Measurements from ENCODE around the gene ROBO2.

ROBO2 gene

DNA sequence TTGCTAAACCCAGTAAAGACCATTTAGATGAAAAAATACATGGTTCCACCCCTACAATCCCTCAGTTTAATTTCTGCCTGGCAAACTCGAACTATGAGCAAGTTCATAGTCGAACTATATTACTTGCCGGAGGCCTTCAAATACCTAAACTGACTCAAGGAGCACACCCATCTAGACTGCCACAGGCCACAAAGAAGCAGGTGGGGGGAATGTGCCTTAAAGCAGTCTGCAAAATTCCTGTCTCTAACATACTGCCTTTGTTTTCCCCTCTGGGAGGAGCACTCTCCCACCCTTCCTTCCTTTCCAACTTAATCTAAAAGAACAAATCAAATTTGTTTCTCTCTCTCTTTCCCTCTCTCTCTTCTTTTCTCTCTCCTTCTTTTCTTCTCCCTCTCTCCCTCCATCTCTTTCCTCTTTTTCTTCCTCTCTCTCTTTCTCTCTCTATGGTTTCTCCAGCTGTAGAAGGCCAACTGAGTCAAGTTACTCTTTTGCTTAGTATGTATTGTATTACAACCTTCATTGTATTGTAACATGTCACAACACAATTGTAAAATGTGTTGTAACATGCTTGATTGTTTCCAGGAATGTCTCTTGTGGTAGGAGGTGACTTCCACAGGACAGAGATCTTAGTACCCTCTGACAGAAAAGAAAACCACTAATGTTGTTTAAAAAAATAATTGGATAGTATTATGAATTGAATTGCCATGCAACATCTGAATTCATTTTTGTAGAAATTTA, 496.3 kb downstream of the ROBO2 start:
- H3K4me3 ChIP-seq (ENCODE audit: low read depth, low read length) = no peak overlapping the region
- DNase-seq (ENCODE audit: low read depth) = no peak
- TF ChIP-seq, protein P1, sequence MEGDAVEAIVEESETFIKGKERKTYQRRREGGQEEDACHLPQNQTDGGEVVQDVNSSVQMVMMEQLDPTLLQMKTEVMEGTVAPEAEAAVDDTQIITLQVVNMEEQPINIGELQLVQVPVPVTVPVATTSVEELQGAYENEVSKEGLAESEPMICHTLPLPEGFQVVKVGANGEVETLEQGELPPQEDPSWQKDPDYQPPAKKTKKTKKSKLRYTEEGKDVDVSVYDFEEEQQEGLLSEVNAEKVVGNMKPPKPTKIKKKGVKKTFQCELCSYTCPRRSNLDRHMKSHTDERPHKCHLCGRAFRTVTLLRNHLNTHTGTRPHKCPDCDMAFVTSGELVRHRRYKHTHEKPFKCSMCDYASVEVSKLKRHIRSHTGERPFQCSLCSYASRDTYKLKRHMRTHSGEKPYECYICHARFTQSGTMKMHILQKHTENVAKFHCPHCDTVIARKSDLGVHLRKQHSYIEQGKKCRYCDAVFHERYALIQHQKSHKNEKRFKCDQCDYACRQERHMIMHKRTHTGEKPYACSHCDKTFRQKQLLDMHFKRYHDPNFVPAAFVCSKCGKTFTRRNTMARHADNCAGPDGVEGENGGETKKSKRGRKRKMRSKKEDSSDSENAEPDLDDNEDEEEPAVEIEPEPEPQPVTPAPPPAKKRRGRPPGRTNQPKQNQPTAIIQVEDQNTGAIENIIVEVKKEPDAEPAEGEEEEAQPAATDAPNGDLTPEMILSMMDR (IDR thresholded peaks at IDR 0.05; ENCODE audit: control insufficient read depth, extremely low read depth, insufficient read depth) = no peak

DNA sequence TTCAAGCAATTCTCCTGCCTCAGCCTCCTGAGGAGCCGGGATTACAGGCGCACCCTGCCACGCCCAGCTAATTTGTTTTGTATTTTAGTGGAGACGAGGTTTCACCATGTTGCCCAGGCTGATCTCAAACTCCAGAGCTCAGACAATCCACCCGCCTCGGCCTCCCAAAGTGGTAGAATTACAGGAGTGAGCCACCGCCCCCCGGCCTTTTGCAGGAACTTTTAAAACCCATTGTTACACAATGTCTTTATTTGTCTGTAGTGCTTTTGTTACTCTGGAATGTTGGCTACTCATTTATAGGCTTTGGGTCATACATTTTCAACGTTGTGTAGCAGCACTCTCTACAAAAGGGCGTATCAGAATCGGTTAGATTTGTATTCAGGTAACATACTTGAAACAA, 499.1 kb downstream of the ROBO2 start:
- DNase-seq (ENCODE audit: low read depth) = no peak
- TF ChIP-seq, protein P1 (IDR thresholded peaks at IDR 0.05; ENCODE audit: control insufficient read depth, extremely low read depth, insufficient read depth) = no peak
- no peak overlapping the region for H3K4me3 ChIP-seq (ENCODE audit: low read depth, low read length)

DNA sequence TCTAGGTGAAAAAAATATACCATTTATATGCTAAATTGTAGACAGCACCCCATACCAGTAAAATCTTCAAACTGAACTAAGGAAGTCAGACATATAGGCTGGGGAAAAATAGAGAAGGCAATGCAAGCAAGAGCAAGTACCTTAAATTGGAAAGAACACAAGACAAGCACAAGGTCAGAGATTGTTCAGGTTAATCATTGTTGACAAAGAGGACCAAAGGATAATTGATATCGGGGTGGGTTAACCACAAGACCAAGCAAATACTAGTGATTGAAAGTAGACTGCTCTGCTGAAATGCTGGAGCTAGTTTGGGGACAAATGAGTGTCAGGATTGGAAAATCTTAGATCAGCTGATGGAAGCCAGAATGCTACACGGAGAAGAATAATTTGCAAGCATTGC, 499.8 kb downstream of the ROBO2 start:
- no peak for DNase-seq (ENCODE audit: low read depth)
- no peak overlapping the region for H3K4me3 ChIP-seq (ENCODE audit: low read depth, low read length)
- TF ChIP-seq, protein P1 (IDR thresholded peaks at IDR 0.05; ENCODE audit: control insufficient read depth, extremely low read depth, insufficient read depth) = no peak

DNA sequence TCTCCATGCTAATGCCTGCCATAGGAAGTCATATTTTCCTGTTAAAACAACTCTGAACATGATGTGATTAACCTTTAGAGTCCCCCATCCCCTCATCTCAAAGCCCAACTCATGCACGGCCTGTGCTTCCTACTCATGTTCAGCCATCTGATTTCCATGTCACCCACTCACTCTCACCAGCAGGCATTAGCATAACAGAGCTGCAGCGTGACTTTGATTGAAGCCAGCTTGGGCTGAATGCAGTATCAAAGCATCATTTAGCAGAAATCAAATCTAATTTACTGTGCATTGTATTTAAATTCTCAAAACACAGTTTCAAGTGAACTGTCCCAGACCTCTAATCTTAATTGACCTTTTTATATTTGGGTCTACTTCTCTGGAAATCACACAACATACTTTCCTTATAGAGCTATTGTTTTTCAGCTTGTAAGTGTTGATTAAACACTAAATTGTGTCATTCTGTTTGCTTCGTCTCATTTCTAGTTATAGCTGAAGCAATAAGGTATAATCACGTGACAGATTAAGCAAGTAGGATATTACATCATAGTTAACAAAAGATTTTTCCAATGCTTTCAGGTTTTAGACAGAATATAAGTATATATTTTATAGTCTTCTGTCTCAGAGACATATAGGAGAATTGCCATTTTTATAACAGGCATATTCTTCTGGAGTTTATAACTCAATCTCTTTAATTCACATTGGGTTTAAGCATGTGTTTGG, 501.5 kb downstream of the ROBO2 start:
- no peak overlapping the region for H3K4me3 ChIP-seq (ENCODE audit: low read depth, low read length)
- TF ChIP-seq, protein P1 (IDR thresholded peaks at IDR 0.05; ENCODE audit: control insufficient read depth, extremely low read depth, insufficient read depth) = no peak
- DNase-seq (ENCODE audit: low read depth) = no peak

DNA sequence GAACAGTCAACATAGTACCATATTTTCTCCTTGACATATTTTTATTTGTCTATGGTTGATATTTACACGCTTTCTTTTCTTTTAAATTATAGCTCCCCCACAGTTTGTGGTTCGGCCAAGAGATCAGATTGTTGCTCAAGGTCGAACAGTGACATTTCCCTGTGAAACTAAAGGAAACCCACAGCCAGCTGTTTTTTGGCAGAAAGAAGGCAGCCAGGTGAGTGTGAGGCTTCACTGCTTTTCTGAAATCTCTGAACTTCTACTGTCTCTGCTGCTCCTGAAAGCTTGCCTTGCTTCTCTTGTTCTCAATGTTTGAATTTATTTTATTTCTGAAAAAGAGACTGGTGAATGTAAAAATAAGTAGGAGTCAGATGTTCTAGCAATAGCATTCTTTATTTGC, 506.3 kb downstream of the ROBO2 start:
- DNase-seq (ENCODE audit: low read depth) = no peak
- TF ChIP-seq, protein P1 (IDR thresholded peaks at IDR 0.05; ENCODE audit: control insufficient read depth, extremely low read depth, insufficient read depth) = no peak

DNA sequence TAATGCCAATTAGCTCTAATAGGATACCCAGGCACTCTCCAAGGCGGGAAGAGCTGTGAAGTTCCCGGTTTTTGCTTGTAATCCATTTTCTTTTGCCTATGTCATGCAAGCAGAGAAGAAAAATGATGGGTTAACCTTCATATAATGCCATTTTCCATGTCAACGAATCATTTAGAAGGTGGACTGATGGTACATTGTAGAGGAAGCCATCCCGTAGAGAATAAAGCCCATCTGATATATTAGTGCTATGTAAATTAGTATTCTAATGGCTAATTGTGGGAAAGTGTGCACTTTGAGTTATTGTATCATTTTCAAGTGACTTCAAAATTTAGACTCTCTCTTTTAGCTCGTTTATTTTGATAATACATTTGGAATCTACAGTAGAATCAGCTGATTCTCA, 509.1 kb downstream of the ROBO2 start:
- DNase-seq (ENCODE audit: low read depth) = no peak
- TF ChIP-seq, protein P1 (IDR thresholded peaks at IDR 0.05; ENCODE audit: control insufficient read depth, extremely low read depth, insufficient read depth) = no peak
- no peak overlapping the region for H3K4me3 ChIP-seq (ENCODE audit: low read depth, low read length)

More for the DNA sequence above, 506.3 kb downstream of the ROBO2 start:
- H3K4me3 ChIP-seq (ENCODE audit: low read depth, low read length) = no peak overlapping the region
